CD8-positive, alpha-beta memory T cell (primary cell): Measurements from ENCODE around the gene FBP1. TPM values are rescaled to one million over a fixed set of nuclear protein-coding genes. Genes with fewer than 3 reads are reported as not detected.

ENCODE experiments used
- CTCF ChIA-PET: fragments of 350-600 bp; sonication (Branson Sonifier 250); formaldehyde crosslinking; loops from one replicate; lab custom pipeline; 2021; ENCODE audit warnings: antibody characterized with exemption; lab: Charles Lee
- POLR2A ChIA-PET: fragments of 350-600 bp; sonication (Branson Sonifier 250); formaldehyde crosslinking; loops from one replicate; lab custom pipeline; 2021; ENCODE audit warnings: antibody characterized with exemption; lab: Charles Lee
- DNase-seq, 5 donors: peaks; one replicate each; pipeline versions ENCODE4 v3.0.0 to v3.0.0-alpha.2; 2020 to 2022; ENCODE audit warnings: mixed read lengths in 1 of 5
- H3K27ac ChIP-seq: one replicate; pipeline ENCODE4 v1.7.0; 2013; ENCODE audit warnings: low read depth, mild to moderate bottlenecking, low read length, moderate library complexity
- H3K27me3 ChIP-seq: 2 replicates; pipeline ENCODE4 v1.7.0; 2013; ENCODE audit warnings: low read length, mild to moderate bottlenecking; ENCODE audit not compliant: insufficient read depth, poor library complexity, severe bottlenecking
- H3K36me3 ChIP-seq: 2 replicates; pipeline ENCODE4 v1.7.0; 2013; ENCODE audit warnings: mild to moderate bottlenecking, low read length, moderate library complexity; ENCODE audit not compliant: insufficient read depth
- H3K4me1 ChIP-seq: 2 replicates; pipeline ENCODE4 v1.7.0; 2013; ENCODE audit warnings: mild to moderate bottlenecking, low read length, moderate library complexity; ENCODE audit not compliant: insufficient read depth
- H3K4me3 ChIP-seq: 2 replicates; pipeline ENCODE4 v1.7.0; 2013; ENCODE audit warnings: mild to moderate bottlenecking, low read length
- H3K9me3 ChIP-seq: 2 replicates; pipeline ENCODE4 v1.7.0; 2013; ENCODE audit warnings: mild to moderate bottlenecking, low read length
- H3K27ac Mint-ChIP-seq, 8 donors: one replicate each; pipeline ENCODE4 v1.8.0; 2020 to 2021; ENCODE audit warnings: mixed read lengths in 8 of 8, mild to moderate bottlenecking in 6 of 8, inconsistent platforms in 3 of 8, moderate library complexity in 3 of 8
- H3K27me3 Mint-ChIP-seq, 2 donors: one replicate each; pipeline ENCODE4 v1.8.0; 2020 to 2021; ENCODE audit warnings: mixed read lengths in 2 of 2, mild to moderate bottlenecking in 1 of 2, moderate library complexity in 1 of 2
- H3K36me3 Mint-ChIP-seq, 3 donors: one replicate each; pipeline ENCODE4 v1.8.0; 2020 to 2021; ENCODE audit warnings: mixed read lengths in 3 of 3, inconsistent platforms in 1 of 3, mild to moderate bottlenecking in 1 of 3
- H3K4me1 Mint-ChIP-seq, 3 donors: one replicate each; pipeline ENCODE4 v1.8.0; 2020 to 2021; ENCODE audit warnings: mixed read lengths in 3 of 3, inconsistent platforms in 1 of 3, mild to moderate bottlenecking in 1 of 3
- H3K4me3 Mint-ChIP-seq, 7 donors: one replicate each; pipeline ENCODE4 v1.8.0; 2020 to 2021; ENCODE audit warnings: mixed read lengths in 7 of 7, mild to moderate bottlenecking in 6 of 7, moderate library complexity in 4 of 7, inconsistent platforms in 2 of 7
- H3K9me3 Mint-ChIP-seq, 5 donors: one replicate each; pipeline ENCODE4 v1.8.0; 2020 to 2022; ENCODE audit warnings: mixed read lengths in 5 of 5, mild to moderate bottlenecking in 3 of 5, moderate library complexity in 2 of 5, inconsistent platforms in 1 of 5
- polyA plus RNA-seq: library from polyadenylated mRNA; unstranded; fragments of 300-500 nt; fragmentation: Illumina TruSeq; gene quantifications from one replicate; pipeline ENCODE4 v1.2.3, GENCODE V29; 2021
- total RNA-seq, 2 experiments: library from RNA; stranded (reverse); gene quantifications; one replicate each; pipeline ENCODE4 v1.2.3, GENCODE V29; 2021

Gene FBP1
- total and polyA plus RNA-seq, 3 experiments from 2014 or later = 0.53 to 13.3 (median 0.55) TPM

DNA sequence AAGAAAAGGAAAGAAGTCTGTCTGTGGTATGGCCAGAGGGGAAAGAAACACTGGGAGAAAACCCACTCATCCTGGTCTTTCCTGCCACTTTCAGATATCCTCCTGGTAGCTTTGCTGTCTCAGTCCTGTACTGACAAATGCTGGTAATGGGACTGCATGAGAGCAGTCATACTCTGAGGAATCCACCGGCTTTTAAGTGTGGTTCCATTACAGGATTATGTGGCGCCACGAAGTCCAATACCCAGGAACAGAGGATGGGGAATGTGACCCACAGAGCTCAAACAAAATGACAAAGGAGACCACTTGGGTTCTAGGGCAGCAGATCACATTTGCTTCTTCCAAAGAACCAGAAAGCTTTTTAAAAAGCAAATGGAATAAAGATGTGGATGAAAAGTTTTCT, 26.3 kb upstream of the FBP1 start:
- no peaks in the 10 kb centered on the region for H3K4me1 ChIP-seq
- no peaks in the 10 kb centered on the region for H3K9me3 Mint-ChIP-seq
- H3K4me1 Mint-ChIP-seq = peaks cover 5 to 15% (median 6%) of the 10 kb centered on the region in 3 donors
- H3K4me3 Mint-ChIP-seq = peak overlapping the region in 1 of 7 donors; percentile 63
- no peak overlapping the region for H3K27ac Mint-ChIP-seq
- H3K36me3 Mint-ChIP-seq = peaks cover 0 to 4% (median 0%) of the 10 kb centered on the region in 3 donors
- no peaks in the 10 kb centered on the region for H3K27me3 ChIP-seq
- peaks cover 9 to 41% of the 10 kb centered on the region in 2 donors for H3K27me3 Mint-ChIP-seq
- H3K27ac ChIP-seq = no peak overlapping the region
- no peaks in the 10 kb centered on the region for H3K36me3 ChIP-seq
- no peak overlapping the region for H3K4me3 ChIP-seq
- ChIA-PET POLR2A (no interaction called here), CTCF (interaction anchor here (1.5 to 1.6 kb wide), 3 partner anchors 9 to 502 kb away, joined by 3 to 7 read pairs (median 5); no protein-coding TSS in a partner anchor)
- H3K9me3 ChIP-seq = no peaks in the 10 kb centered on the region
- no peak for DNase-seq

DNA sequence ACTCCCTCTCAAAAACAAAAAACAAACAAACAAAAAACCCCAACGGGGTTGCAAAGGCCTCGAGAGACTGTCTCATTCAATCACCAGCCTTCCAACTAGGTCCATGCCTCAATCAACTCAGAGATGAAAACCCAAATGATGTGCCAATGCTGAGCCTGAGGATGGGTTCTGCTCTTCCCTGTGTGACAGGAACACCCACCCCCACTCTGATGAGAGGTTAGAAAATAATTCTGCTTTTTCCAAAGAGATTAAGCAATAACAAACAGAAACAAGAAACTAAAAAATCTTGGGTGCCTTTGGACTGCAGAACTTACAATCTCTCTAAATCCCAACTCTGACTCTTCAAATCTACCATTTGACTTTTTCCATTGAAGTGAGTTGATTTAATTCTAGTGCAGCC, 25.5 kb upstream of the FBP1 start:
- no peak overlapping the region for H3K27ac ChIP-seq
- peaks cover 10 to 44% of the 10 kb centered on the region in 2 donors for H3K27me3 Mint-ChIP-seq
- peaks cover 0 to 4% (median 0%) of the 10 kb centered on the region in 3 donors for H3K36me3 Mint-ChIP-seq
- no peak overlapping the region for H3K4me3 ChIP-seq
- ChIA-PET POLR2A (no interaction called here), CTCF (no interaction called here)
- no peaks in the 10 kb centered on the region for H3K4me1 ChIP-seq
- H3K9me3 Mint-ChIP-seq = no peaks in the 10 kb centered on the region
- peaks cover 4 to 13% (median 6%) of the 10 kb centered on the region in 3 donors for H3K4me1 Mint-ChIP-seq
- DNase-seq = no peak
- H3K27ac Mint-ChIP-seq = no peak overlapping the region
- H3K36me3 ChIP-seq = no peaks in the 10 kb centered on the region
- H3K9me3 ChIP-seq = no peaks in the 10 kb centered on the region
- no peak overlapping the region for H3K4me3 Mint-ChIP-seq
- H3K27me3 ChIP-seq = no peaks in the 10 kb centered on the region

DNA sequence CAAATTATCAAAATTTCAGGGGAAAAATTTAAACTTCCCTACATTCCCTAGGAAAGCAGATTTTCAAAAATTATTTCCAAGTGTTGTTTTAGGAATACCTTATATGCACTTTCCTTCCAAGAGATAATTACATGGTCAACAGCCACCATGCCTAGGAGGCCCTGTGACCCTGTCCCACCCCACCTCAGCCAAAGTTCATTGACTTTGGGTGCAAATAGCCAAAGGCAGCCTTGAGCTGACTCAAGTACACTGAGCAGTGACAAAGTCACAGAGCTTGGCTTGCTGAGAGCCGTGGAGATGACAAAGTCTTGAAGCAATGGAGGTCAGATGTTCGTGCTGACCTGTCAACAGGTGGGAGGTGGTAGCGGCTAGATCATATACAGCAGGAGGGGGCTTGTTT, 24.3 kb upstream of the FBP1 start:
- no peak overlapping the region for H3K27ac ChIP-seq
- H3K27me3 ChIP-seq = no peaks in the 10 kb centered on the region
- DNase-seq = no peak
- Mint-ChIP-seq H3K36me3 (no peaks in the 10 kb centered on the region), H3K27me3 (peaks cover 12 to 44% of the 10 kb centered on the region in 2 donors), H3K4me3 (no peak overlapping the region), H3K9me3 (no peaks in the 10 kb centered on the region), H3K4me1 (peaks cover 0 to 3% (median 0%) of the 10 kb centered on the region in 3 donors), H3K27ac (no peak overlapping the region)
- H3K36me3 ChIP-seq = no peaks in the 10 kb centered on the region
- ChIA-PET POLR2A (no interaction called here), CTCF (no interaction called here)
- H3K4me3 ChIP-seq = no peak overlapping the region
- H3K9me3 ChIP-seq = no peaks in the 10 kb centered on the region
- no peaks in the 10 kb centered on the region for H3K4me1 ChIP-seq

DNA sequence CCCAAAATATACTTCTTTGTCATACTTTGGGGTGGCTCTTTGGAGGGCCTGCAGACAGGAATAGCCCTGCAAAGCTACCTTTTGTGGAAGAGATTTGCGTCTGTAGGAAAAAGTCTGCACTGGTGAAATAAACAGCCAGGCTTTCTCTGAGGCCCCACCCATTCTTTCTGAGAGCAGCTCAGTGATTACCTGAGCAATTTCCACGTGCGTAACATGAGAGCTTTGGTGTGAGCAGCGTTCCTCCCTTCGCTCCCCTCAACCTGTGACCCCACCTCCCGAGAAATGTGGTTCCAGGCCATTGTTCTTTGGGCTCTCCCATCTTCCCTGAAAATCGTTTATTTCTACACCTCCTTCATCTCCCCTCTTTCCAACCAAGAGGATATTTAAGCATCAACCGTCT, 23.8 kb upstream of the FBP1 start:
- H3K36me3 Mint-ChIP-seq = no peaks in the 10 kb centered on the region
- H3K27ac ChIP-seq = no peak overlapping the region
- no peaks in the 10 kb centered on the region for H3K9me3 ChIP-seq
- H3K4me3 ChIP-seq = no peak overlapping the region
- H3K9me3 Mint-ChIP-seq = no peaks in the 10 kb centered on the region
- H3K4me1 Mint-ChIP-seq = no peaks in the 10 kb centered on the region
- CTCF ChIA-PET = no interaction called here
- no peak overlapping the region for H3K27ac Mint-ChIP-seq
- H3K4me1 ChIP-seq = no peaks in the 10 kb centered on the region
- POLR2A ChIA-PET = no interaction called here
- H3K36me3 ChIP-seq = no peaks in the 10 kb centered on the region
- H3K27me3 Mint-ChIP-seq = peaks cover 12 to 48% of the 10 kb centered on the region in 2 donors
- no peaks in the 10 kb centered on the region for H3K27me3 ChIP-seq
- DNase-seq = no peak
- no peak overlapping the region for H3K4me3 Mint-ChIP-seq

DNA sequence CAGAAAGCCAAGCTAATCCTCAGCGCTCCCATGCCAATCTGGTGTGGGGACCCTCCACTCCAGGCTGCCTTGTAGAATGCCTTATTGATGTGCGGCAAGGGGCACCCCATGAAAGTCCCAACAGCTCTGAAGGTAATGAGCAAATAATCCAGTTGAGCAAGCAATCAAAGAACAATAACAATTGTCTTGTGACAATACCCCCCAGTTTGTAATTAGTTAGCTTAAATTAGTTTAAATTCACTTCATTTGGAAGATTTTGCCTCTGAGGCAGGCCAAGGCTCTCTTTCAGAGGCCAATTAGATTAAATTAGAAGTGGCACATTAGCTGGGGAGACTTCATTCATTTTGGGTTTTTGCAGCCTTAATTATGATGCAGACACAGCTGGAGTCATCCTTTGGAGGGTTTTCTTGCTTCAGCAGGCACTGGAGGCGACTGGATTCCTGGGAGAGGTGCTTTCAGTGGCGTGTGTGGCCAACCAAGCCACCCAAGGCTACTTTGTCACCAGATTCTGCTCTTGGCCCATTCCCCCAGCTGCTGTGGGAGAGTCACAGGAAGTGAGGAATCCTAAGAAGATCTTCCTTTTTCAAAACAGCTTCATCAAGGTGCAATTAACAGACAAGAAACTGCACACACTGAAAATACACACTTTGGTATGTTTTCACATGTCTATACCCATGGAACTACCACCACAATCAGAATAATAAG, 17.9 kb upstream of the FBP1 start:
- Histone ChIP-seq H3K4me1 (no peaks in the 10 kb centered on the region), H3K4me3 (no peak overlapping the region), H3K27me3 (no peaks in the 10 kb centered on the region), H3K9me3 (no peaks in the 10 kb centered on the region), H3K36me3 (no peaks in the 10 kb centered on the region), H3K27ac (no peak overlapping the region)
- H3K27ac Mint-ChIP-seq = peak overlapping the region in 2 of 8 donors; percentile 58 to 61
- DNase-seq = no peak
- H3K4me1 Mint-ChIP-seq = peaks cover 12 to 17% (median 17%) of the 10 kb centered on the region in 3 donors
- no peaks in the 10 kb centered on the region for H3K9me3 Mint-ChIP-seq
- ChIA-PET POLR2A (no interaction called here), CTCF (interaction anchor here (0.6 to 1.7 kb wide), 5 partner anchors 9 to 1561 kb away, joined by 3 to 7 read pairs (median 3); no protein-coding TSS in a partner anchor)
- H3K27me3 Mint-ChIP-seq = peaks cover 5 to 34% of the 10 kb centered on the region in 2 donors
- no peak overlapping the region for H3K4me3 Mint-ChIP-seq
- no peaks in the 10 kb centered on the region for H3K36me3 Mint-ChIP-seq

DNA sequence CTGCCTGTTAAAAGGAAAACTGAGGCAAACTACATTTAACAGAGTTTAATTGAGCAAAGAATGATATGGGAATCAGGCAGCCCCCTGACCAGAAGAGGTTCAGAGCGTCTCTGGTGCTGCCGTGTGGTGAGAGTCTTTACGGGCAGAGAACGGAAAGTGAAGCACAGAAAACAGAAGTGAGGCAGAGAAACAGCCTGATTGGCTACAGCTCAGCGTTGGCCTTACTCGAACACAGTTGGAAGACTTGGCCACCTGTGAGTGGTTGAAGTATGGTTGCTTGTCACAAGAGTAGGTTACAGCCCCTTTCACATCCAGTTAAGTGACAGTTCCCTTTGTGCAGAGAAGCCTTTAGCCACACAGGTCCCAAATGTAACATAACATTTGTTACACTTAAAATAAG, 16.9 kb upstream of the FBP1 start:
- no peaks in the 10 kb centered on the region for H3K9me3 ChIP-seq
- no peak overlapping the region for H3K27ac ChIP-seq
- peak overlapping the region; percentile 9 for H3K4me3 ChIP-seq
- H3K4me1 Mint-ChIP-seq = peaks cover 12 to 17% (median 17%) of the 10 kb centered on the region in 3 donors
- DNase-seq = peak in 3 of 5 donors; percentile 3 to 49 (median 24)
- no peaks in the 10 kb centered on the region for H3K4me1 ChIP-seq
- H3K36me3 ChIP-seq = no peaks in the 10 kb centered on the region
- H3K36me3 Mint-ChIP-seq = no peaks in the 10 kb centered on the region
- CTCF ChIA-PET = interaction anchor here (1.1 to 1.7 kb wide), 3 partner anchors 10 to 13 kb away, joined by 3 to 7 read pairs (median 3); no protein-coding TSS in a partner anchor
- POLR2A ChIA-PET = no interaction called here
- H3K9me3 Mint-ChIP-seq = no peaks in the 10 kb centered on the region
- peak overlapping the region; percentile 44 to 79 (median 68) for H3K4me3 Mint-ChIP-seq
- peak overlapping the region in 6 of 8 donors; percentile 12 to 91 (median 62) for H3K27ac Mint-ChIP-seq
- H3K27me3 ChIP-seq = no peaks in the 10 kb centered on the region
- H3K27me3 Mint-ChIP-seq = peaks cover 5 to 32% of the 10 kb centered on the region in 2 donors

DNA sequence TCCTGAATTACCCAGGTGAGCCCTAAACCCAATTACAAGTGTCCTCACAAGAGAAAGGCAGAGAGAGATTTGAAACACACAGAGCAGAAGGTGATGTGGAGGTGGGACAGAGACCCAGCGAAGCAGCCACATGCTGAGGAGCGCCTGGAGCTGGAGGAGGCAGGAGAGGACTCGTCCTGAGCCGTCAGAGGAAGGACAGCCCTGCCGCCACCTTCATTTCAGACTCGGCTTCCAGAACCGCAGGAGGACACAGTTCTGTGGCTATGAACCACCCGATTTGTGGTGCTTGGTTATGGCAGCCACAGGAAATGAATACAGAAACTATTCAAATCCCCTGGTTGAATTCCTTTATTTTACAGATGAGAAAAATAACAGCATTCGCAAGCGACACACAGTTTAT, 16.4 kb upstream of the FBP1 start:
- Mint-ChIP-seq H3K27ac (peak overlapping the region in 7 of 8 donors; percentile 12 to 91 (median 58)), H3K27me3 (peaks cover 5 to 31% of the 10 kb centered on the region in 2 donors), H3K36me3 (no peaks in the 10 kb centered on the region), H3K4me3 (peak overlapping the region; percentile 44 to 79 (median 68)), H3K9me3 (no peaks in the 10 kb centered on the region), H3K4me1 (peaks cover 12 to 17% (median 17%) of the 10 kb centered on the region in 3 donors)
- no peak overlapping the region for H3K27ac ChIP-seq
- H3K4me3 ChIP-seq = peak overlapping the region; percentile 9
- ChIA-PET CTCF (interaction anchor here (1.1 to 1.7 kb wide), 3 partner anchors 10 to 14 kb away, joined by 3 to 7 read pairs (median 3); no protein-coding TSS in a partner anchor), POLR2A (no interaction called here)
- H3K9me3 ChIP-seq = no peaks in the 10 kb centered on the region
- DNase-seq = no peak
- no peaks in the 10 kb centered on the region for H3K4me1 ChIP-seq
- no peaks in the 10 kb centered on the region for H3K27me3 ChIP-seq
- H3K36me3 ChIP-seq = no peaks in the 10 kb centered on the region

DNA sequence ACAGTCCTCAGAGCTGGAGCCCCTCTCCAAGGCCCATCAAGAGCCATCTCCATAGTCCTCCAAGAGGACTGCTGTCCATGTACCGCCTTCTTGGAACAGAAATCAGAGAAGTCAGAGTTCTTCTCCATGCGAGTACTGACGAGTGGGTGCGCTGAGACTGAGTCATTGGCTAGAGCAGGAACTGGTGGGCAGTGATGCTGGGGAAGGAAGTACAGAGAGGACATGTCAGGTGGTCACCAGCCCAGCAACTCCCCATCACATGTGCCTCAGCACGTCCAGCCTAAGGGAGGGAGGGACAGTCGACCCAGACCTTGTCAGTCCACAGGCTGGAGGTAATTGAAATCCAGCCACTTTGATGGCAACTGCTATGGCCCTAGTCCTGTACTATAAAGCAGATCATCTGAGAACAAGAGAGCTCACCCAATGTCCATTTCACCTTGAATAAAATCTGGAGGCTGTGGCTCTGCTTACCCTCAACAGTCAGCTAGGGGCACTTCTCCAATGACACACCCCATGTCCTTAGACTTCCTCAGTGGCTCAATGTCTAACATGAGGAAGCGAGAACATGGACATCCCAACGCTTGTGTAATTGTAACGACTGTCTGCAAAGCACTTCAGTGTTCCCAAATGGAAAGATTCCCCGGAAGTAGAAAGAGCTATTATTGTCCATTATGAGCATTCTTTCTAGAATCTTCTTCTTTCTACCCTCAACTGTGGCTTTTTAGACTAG, 15.0 kb upstream of the FBP1 start:
- Mint-ChIP-seq H3K4me1 (peaks cover 12 to 17% (median 17%) of the 10 kb centered on the region in 3 donors), H3K9me3 (no peaks in the 10 kb centered on the region), H3K27me3 (peaks cover 2 to 27% of the 10 kb centered on the region in 2 donors), H3K36me3 (no peaks in the 10 kb centered on the region), H3K4me3 (no peak overlapping the region), H3K27ac (peak overlapping the region in 1 of 8 donors; percentile 74)
- Histone ChIP-seq H3K27me3 (no peaks in the 10 kb centered on the region), H3K4me3 (no peak overlapping the region), H3K4me1 (no peaks in the 10 kb centered on the region), H3K9me3 (no peaks in the 10 kb centered on the region), H3K27ac (no peak overlapping the region), H3K36me3 (no peaks in the 10 kb centered on the region)
- ChIA-PET CTCF (no interaction called here), POLR2A (no interaction called here)
- DNase-seq = no peak
